H1 (cell line): ENCODE measurements around the gene DNM2. TPM values are rescaled to one million over a fixed set of nuclear protein-coding genes. Genes with fewer than 3 reads are reported as not detected.

Experiments used
- CTCF ChIA-PET: fragments of 300-600 bp; sonication (Branson Sonifier 250); formaldehyde crosslinking; loops from one replicate; lab custom pipeline; 2021; ENCODE audit not compliant: partially characterized antibody; lab: Charles Lee
- POLR2A ChIA-PET: fragments of 300-600 bp; sonication (Branson Sonifier 250); formaldehyde crosslinking; loops from one replicate; lab custom pipeline; 2021; ENCODE audit warnings: inconsistent platforms; ENCODE audit not compliant: partially characterized antibody; lab: Charles Lee
- DNase-seq, 2 experiments: peaks; one replicate each; pipeline versions ENCODE4 v3.0.0 to v3.0.0-alpha.2; 2010 to 2022; ENCODE audit warnings: low spot score in 2 of 2, low read depth in 1 of 2, mixed read lengths in 1 of 2
- FAIRE-seq: peaks from 2 replicates; lab custom pipeline; 2011; peaks lifted over from hg19 to GRCh38; lab: Jason Lieb, UNC
- H2AFZ ChIP-seq: 2 replicates; pipeline ENCODE4 v1.8.1; 2012; ENCODE audit warnings: low read length, inconsistent platforms
- H2AK5ac ChIP-seq: 2 replicates; pipeline ENCODE4 v1.6.1; 2013; ENCODE audit warnings: low read depth, low read length
- H2BK120ac ChIP-seq: replicated peaks from 2 replicates; pipeline ENCODE3; 2013; ENCODE audit warnings: low read depth, low read length, inconsistent platforms
- H2BK12ac ChIP-seq: 2 replicates; pipeline ENCODE4 v1.6.1; 2013; ENCODE audit warnings: low read depth, low read length
- H2BK15ac ChIP-seq: 2 replicates; pipeline ENCODE4 v1.6.1; 2013; ENCODE audit warnings: low read length
- H2BK20ac ChIP-seq: 2 replicates; pipeline ENCODE4 v1.6.1; 2013; ENCODE audit warnings: low read length
- H2BK5ac ChIP-seq: 2 replicates; pipeline ENCODE4 v1.6.1; 2013; ENCODE audit warnings: low read depth, low read length
- H3K14ac ChIP-seq: 2 replicates; pipeline ENCODE4 v1.6.1; 2013; ENCODE audit warnings: inconsistent platforms; ENCODE audit not compliant: insufficient read length
- H3K18ac ChIP-seq: 2 replicates; pipeline ENCODE4 v1.6.1; 2013; ENCODE audit warnings: low read length; ENCODE audit errors: extremely low read depth
- H3K23ac ChIP-seq: 2 replicates; pipeline ENCODE4 v1.6.1; 2013; ENCODE audit warnings: inconsistent platforms; ENCODE audit not compliant: insufficient read length
- H3K23me2 ChIP-seq: 2 replicates; pipeline ENCODE4 v1.6.1; 2013; ENCODE audit warnings: low read depth, low read length
- H3K27ac ChIP-seq: 2 replicates; pipeline ENCODE4 v1.6.1; 2011; ENCODE audit warnings: low read depth, low read length, inconsistent platforms
- H3K27me3 ChIP-seq, 4 experiments: replicated peaks in 1 of 4; 1 replicate in 1 of 4; 2 replicates in 3 of 4; pipeline versions ENCODE4 v1.6.1 to v1.8.1; 2011 to 2013; ENCODE audit warnings: low read length in 3 of 4, mild to moderate bottlenecking in 3 of 4, inconsistent platforms in 2 of 4, mixed read lengths in 2 of 4, moderate library complexity in 1 of 4; ENCODE audit not compliant: control insufficient read depth in 3 of 4, insufficient read depth in 3 of 4; ENCODE audit errors: extremely low read depth in 1 of 4
- H3K36me3 ChIP-seq, 4 experiments: 2 replicates each; pipeline versions ENCODE4 v1.6.1 to v1.8.1; 2011 to 2013; ENCODE audit warnings: mild to moderate bottlenecking in 4 of 4, low read length in 3 of 4, moderate library complexity in 2 of 4, control low read depth in 1 of 4, inconsistent platforms in 1 of 4; ENCODE audit not compliant: insufficient read depth in 4 of 4, control insufficient read depth in 2 of 4
- H3K4ac ChIP-seq: replicated peaks from 2 replicates; pipeline ENCODE3; 2013; ENCODE audit warnings: low read length, low read depth, mixed read lengths, inconsistent platforms; ENCODE audit not compliant: insufficient read length
- H3K4me1 ChIP-seq, 4 experiments: replicated peaks in 1 of 4; 1 replicate in 1 of 4; 2 replicates in 3 of 4; pipeline versions ENCODE4 v1.6.1 to v1.8.1; 2011 to 2013; ENCODE audit warnings: low read length in 3 of 4, inconsistent platforms in 2 of 4, mixed read lengths in 1 of 4; ENCODE audit not compliant: insufficient read depth in 4 of 4, control insufficient read depth in 3 of 4
- H3K4me2 ChIP-seq, 2 experiments: 2 replicates each; pipeline versions ENCODE4 v1.6.1 to v1.8.1; 2011 to 2013; ENCODE audit warnings: low read depth in 2 of 2, low read length in 2 of 2, control low read depth in 1 of 2, inconsistent platforms in 1 of 2, mild to moderate bottlenecking in 1 of 2; ENCODE audit not compliant: insufficient read depth in 1 of 2
- H3K4me3 ChIP-seq, 4 experiments: fragments of 200-600, 300-600 bp in 1 of 4; sonication (generic), shearing (Covaris generic), sonication (Bioruptor Twin) in 1 of 4; 2 replicates each; pipeline versions ENCODE4 v1.5.1 to v1.8.1; 2011 to 2016; ENCODE audit warnings: low read length in 4 of 4, low read depth in 3 of 4, control low read depth in 2 of 4, inconsistent platforms in 2 of 4, mild to moderate bottlenecking in 2 of 4, mixed read lengths in 1 of 4, moderate library complexity in 1 of 4; ENCODE audit not compliant: insufficient read depth in 2 of 4; ENCODE audit errors: extremely low read depth in 1 of 4
- H3K56ac ChIP-seq: replicated peaks from 2 replicates; pipeline ENCODE3; 2013; ENCODE audit warnings: low read depth, mild to moderate bottlenecking, mixed read lengths, low read length, inconsistent platforms; ENCODE audit not compliant: insufficient read length
- H3K79me1 ChIP-seq: 2 replicates; pipeline ENCODE4 v1.6.1; 2013; ENCODE audit warnings: low read depth, low read length, control low read depth
- H3K79me2 ChIP-seq, 2 experiments: 2 replicates each; pipeline versions ENCODE4 v1.6.1 to v1.8.1; 2012 to 2013; ENCODE audit warnings: low read length in 2 of 2, mild to moderate bottlenecking in 2 of 2, inconsistent platforms in 1 of 2; ENCODE audit not compliant: insufficient read depth in 2 of 2, control insufficient read depth in 1 of 2
- H3K9ac ChIP-seq, 4 experiments: replicated peaks in 1 of 4; 1 replicate in 1 of 4; 2 replicates in 3 of 4; pipeline versions ENCODE4 v1.6.1 to v1.8.1; 2011 to 2013; ENCODE audit warnings: low read depth in 3 of 4, low read length in 3 of 4, control low read depth in 2 of 4, mild to moderate bottlenecking in 2 of 4, moderate library complexity in 2 of 4, inconsistent platforms in 1 of 4; ENCODE audit errors: extremely low read depth in 1 of 4
- H3K9me3 ChIP-seq, 2 experiments: 2 replicates each; pipeline versions ENCODE4 v1.6.1 to v1.8.1; 2012 to 2013; ENCODE audit warnings: mild to moderate bottlenecking in 2 of 2, moderate library complexity in 2 of 2, control low read depth in 1 of 2, inconsistent platforms in 1 of 2, low read depth in 1 of 2, low read length in 1 of 2, mixed read lengths in 1 of 2; ENCODE audit not compliant: insufficient read depth in 2 of 2
- H4K20me1 ChIP-seq, 2 experiments: replicated peaks in 1 of 2; 2 replicates each; pipeline versions ENCODE3 to v1.8.1; 2011 to 2013; ENCODE audit warnings: inconsistent platforms in 2 of 2, low read length in 2 of 2, mild to moderate bottlenecking in 1 of 2; ENCODE audit not compliant: insufficient read depth in 2 of 2, control insufficient read depth in 1 of 2
- H4K5ac ChIP-seq: 2 replicates; pipeline ENCODE4 v1.6.1; 2013; ENCODE audit warnings: low read length, low read depth, mixed read lengths, inconsistent platforms; ENCODE audit not compliant: insufficient read length
- H4K8ac ChIP-seq: 2 replicates; pipeline ENCODE4 v1.8.0; 2013; ENCODE audit warnings: mild to moderate bottlenecking, moderate library complexity, low read length, inconsistent platforms; ENCODE audit not compliant: insufficient read depth; ENCODE audit errors: extremely low read depth
- H4K91ac ChIP-seq: replicated peaks from 2 replicates; pipeline ENCODE3; 2013; ENCODE audit warnings: low read length, mixed read lengths, inconsistent platforms; ENCODE audit not compliant: insufficient read length
- CREB1 ChIP-seq: IDR thresholded peaks from 2 replicates; pipeline ENCODE4 v1.6.1; 2012; ENCODE audit warnings: inconsistent platforms
- TEAD4 ChIP-seq: IDR thresholded peaks from 2 replicates; pipeline ENCODE4 v1.6.1; 2012; ENCODE audit warnings: low read depth, low read length, inconsistent platforms, mixed read lengths
- WGBS, 2 experiments: shearing (Covaris generic) in 1 of 2; methylation state at CpG; one replicate each; pipeline versions ENCODE4 v1.1.6 to v1.1.7; 2013 to 2015; ENCODE audit warnings: low lambda C conversion rate in 2 of 2, mixed read lengths in 2 of 2, inconsistent platforms in 1 of 2, low coverage in 1 of 2, missing lambda C conversion rate in 1 of 2; ENCODE audit not compliant: insufficient replicate concordance in 2 of 2, insufficient coverage in 1 of 2, insufficient read length in 1 of 2; ENCODE audit errors: extremely low coverage in 1 of 2, missing lambda C conversion rate in 1 of 2; 5-methylcytosine and 5-hydroxymethylcytosine counted together
- polyA plus RNA-seq, 7 experiments: library from polyadenylated mRNA; depleted of rRNA in 3 of 7; stranded (reverse) in 5 of 7; unstranded in 2 of 7; fragments of >200 nt in 5 of 7; fragments of 200-250 nt in 2 of 7; gene quantifications; 1 replicate in 5 of 7; 2 replicates in 1 of 7; 4 replicates in 1 of 7; pipeline versions ENCODE4 v1.2.1 to v1.2.3, GENCODE V29; 2011 to 2013; ENCODE audit warnings: missing spikeins in 2 of 7, mixed read lengths in 2 of 7
- total RNA-seq: library from RNA; stranded (reverse); fragmentation: NEBNext Ultra II Directional; extraction: Animal tissue kit (Norgen Biotek cat#: 25700); gene quantifications from 2 replicates; pipeline ENCODE4 v1.2.1, GENCODE V29; 2021

Gene DNM2
- total and polyA plus RNA-seq, 2 of the 8 experiments (the other 6 are each of a cell fraction or from before 2014, with no cell fraction given) = 61.9 to 120 TPM

DNA sequence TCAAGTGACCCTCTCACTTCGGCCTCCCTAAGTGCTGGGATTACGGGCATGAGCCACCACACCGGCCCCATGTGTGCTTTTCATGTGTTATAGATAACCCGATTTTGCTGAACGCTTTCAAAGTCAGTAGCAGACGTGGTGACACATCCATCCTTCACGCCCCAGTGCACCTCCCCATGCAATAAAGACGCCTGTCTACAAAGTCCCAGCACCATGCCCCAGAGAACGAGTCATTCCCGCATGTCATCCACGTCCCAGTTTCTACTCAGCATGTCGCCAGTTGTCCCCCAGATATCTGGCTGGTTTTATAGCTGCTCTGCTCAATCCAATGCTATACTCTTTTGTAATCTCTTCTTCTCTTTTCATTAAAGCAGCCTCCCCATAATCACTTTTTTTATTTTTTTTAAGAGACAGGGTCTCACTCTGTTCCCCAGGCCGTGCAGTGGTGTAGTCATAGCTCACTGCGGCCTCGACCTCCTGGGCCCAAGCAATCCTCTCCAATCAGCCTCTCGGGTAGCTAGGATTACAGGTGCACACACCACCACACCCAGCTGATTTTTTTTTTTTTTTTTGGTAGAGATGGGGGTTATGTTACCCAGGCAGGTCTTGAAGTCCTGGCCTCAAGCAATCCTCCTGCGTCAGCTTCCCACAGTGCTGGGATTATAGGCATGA is 42.5 kb downstream of the DNM2 start:
- FAIRE-seq = no peak

More for the DNA sequence above, 42.5 kb downstream of the DNM2 start:
- DNase-seq = no peak
- Histone ChIP-seq H2AK5ac (no peak overlapping the region), H3K4me1 (peaks cover 3 to 13% (median 6%) of the 10 kb centered on the region in 4 experiments; a peak in 5 of 7 replicates), H3K27ac (no peak overlapping the region), H3K4me3 (no peak overlapping the region), H4K91ac (no peak overlapping the region), H2BK20ac (no peak overlapping the region), H3K18ac (no peak overlapping the region), H4K8ac (no peak overlapping the region), H3K4ac (no peak overlapping the region), H3K14ac (no peak overlapping the region), H3K56ac (no peak overlapping the region), H3K79me2 (peaks cover 0 to 25% of the 10 kb centered on the region in 2 experiments; a peak in 1 of 4 replicates), H2BK12ac (no peak overlapping the region), H3K9me3 (no peaks in the 10 kb centered on the region), H4K20me1 (peaks cover 10 to 17% of the 10 kb centered on the region in 2 experiments), H2AFZ (no peak overlapping the region), H3K36me3 (peaks cover 0 to 12% (median 1%) of the 10 kb centered on the region in 4 experiments; a peak in 2 of 8 replicates), H3K23ac (no peak overlapping the region), H3K23me2 (no peaks in the 10 kb centered on the region; the same call in 1 of the 2 replicates), H3K4me2 (no peak overlapping the region), H3K79me1 (peaks cover 14% of the 10 kb centered on the region), H4K5ac (no peak overlapping the region), H3K9ac (no peak overlapping the region), H3K27me3 (no peaks in the 10 kb centered on the region), H2BK120ac (no peak overlapping the region), H2BK5ac (no peak overlapping the region), H2BK15ac (no peak overlapping the region)
- WGBS, 2 experiments = 93% methylated on average over 16 of the region's 17 CpGs; no CpG with 5 or more reads in 1 of the 2 experiments
- ChIA-PET CTCF (interaction anchor here (1.5 to 2.0 kb wide), 5 partner anchors 9 to 60 kb away, joined by 3 to 8 read pairs (median 6); partner anchors contain the start of gene DNM2), POLR2A (no interaction called here)
- TF ChIP-seq TEAD4 (no peak), CREB1 (no peak)
